BE2C (cell line): ENCODE measurements around the gene SLAMF9.
A peak's percentile ranks its signal among the peaks of the same experiment; 100 is the strongest.

Source experiments
- DNase-seq: peaks from one replicate; pipeline ENCODE4 v3.0.0-alpha.2; 2020
- H3K27me3 ChIP-seq: fragments of 250-450 bp; sonication (Bioruptor Pico); 2 replicates; pipeline ENCODE4 v1.5.1; 2020; ENCODE audit warnings: mild to moderate bottlenecking
- H3K36me3 ChIP-seq: fragments of 250-450 bp; sonication (Bioruptor Pico); 2 replicates; pipeline ENCODE4 v1.5.1; 2020; ENCODE audit warnings: mild to moderate bottlenecking
- H3K4me1 ChIP-seq: fragments of 250-450 bp; sonication (Bioruptor Pico); 2 replicates; pipeline ENCODE4 v1.5.1; 2020
- H3K4me3 ChIP-seq: 2 replicates; pipeline ENCODE4 v1.5.1; 2011; ENCODE audit warnings: low read depth, low read length
- H3K9me3 ChIP-seq: fragments of 250-450 bp; sonication (Bioruptor Pico); 2 replicates; pipeline ENCODE4 v1.5.1; 2020
- TF ChIP-seq, protein P1 (sequence below): IDR thresholded peaks from 2 replicates; pipeline ENCODE4 v1.5.1; 2012; ENCODE audit warnings: mild to moderate bottlenecking, low read depth, low read length

Gene SLAMF9

GRCh38 chr1:159924791-159925718 is 29.0 kb downstream of the SLAMF9 start, which contains the start of gene TAGLN2:
Gene TAGLN2, minus strand, starts transcription at chr1:159925507. Its CDS starts 4,998 bp downstream, at chr1:159920509.
- Histone ChIP-seq H3K36me3 (peaks cover 3% of the 10 kb centered on the region), H3K9me3 (no peaks in the 10 kb centered on the region), H3K27me3 (peaks cover 8% of the 10 kb centered on the region; the same call in 1 of the 2 replicates), H3K4me3 (peak within 1 kb of the TSS; percentile 76), H3K4me1 (peaks cover 16% of the 10 kb centered on the region)
- DNase-seq: peak; percentile 69
- TF ChIP-seq, protein P1, sequence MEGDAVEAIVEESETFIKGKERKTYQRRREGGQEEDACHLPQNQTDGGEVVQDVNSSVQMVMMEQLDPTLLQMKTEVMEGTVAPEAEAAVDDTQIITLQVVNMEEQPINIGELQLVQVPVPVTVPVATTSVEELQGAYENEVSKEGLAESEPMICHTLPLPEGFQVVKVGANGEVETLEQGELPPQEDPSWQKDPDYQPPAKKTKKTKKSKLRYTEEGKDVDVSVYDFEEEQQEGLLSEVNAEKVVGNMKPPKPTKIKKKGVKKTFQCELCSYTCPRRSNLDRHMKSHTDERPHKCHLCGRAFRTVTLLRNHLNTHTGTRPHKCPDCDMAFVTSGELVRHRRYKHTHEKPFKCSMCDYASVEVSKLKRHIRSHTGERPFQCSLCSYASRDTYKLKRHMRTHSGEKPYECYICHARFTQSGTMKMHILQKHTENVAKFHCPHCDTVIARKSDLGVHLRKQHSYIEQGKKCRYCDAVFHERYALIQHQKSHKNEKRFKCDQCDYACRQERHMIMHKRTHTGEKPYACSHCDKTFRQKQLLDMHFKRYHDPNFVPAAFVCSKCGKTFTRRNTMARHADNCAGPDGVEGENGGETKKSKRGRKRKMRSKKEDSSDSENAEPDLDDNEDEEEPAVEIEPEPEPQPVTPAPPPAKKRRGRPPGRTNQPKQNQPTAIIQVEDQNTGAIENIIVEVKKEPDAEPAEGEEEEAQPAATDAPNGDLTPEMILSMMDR: no peak

DNA sequence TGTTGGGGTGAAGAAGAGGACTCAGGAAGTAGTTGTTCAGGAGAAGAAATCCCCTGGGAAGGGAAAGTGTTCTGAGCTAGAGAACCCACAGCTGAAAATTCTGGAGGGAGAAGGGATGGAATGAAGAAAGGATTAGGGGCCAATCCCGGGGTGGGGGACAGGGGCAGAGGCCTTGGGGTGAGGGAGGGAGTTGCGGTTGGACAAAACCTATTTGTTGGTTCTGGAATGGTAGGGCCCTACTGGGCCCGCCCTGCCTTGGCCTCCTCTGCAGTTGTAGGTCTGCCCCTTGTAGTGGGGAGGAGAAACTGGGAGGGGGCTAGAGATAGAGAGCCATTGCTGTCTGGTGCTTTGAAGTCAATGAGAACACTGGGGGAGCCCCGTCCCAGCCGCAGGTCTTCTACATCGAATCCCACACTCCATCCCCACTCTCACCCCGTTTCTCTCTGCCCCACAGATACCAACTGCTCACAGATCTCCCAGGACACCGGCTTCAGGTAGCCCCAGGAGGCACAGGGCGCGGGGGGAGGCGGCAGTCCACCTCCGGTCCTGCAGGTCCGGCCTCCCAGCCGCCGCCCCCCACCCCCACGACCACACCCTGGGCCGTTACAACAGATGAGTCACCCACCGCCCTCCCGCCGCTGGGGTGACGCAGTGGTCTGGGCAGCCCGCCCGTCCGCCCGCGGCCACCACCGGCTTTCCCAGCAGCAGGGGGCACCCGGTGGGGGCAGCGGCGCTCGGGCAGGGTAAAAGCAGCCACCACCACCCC is 29.8 kb downstream of the SLAMF9 start:
- peaks cover 8% of the 10 kb centered on the region; the same call in 1 of the 2 replicates for H3K27me3 ChIP-seq
- DNase-seq: peak; percentile 69
- TF ChIP-seq, protein P1: no peak
- peaks cover 4% of the 10 kb centered on the region for H3K36me3 ChIP-seq
- peak overlapping the region; percentile 76 for H3K4me3 ChIP-seq
- peaks cover 16% of the 10 kb centered on the region for H3K4me1 ChIP-seq
- no peaks in the 10 kb centered on the region for H3K9me3 ChIP-seq

GRCh38 chr1:159923203-159924024 is 30.6 kb downstream of the SLAMF9 start:
- DNase-seq: peak; percentile 58
- no peaks in the 10 kb centered on the region for H3K9me3 ChIP-seq
- H3K36me3 ChIP-seq: peaks cover 6% of the 10 kb centered on the region
- H3K4me3 ChIP-seq: peak overlapping the region; percentile 76
- TF ChIP-seq, protein P1: no peak
- H3K4me1 ChIP-seq: peaks cover 16% of the 10 kb centered on the region
- peaks cover 8% of the 10 kb centered on the region; the same call in 1 of the 2 replicates for H3K27me3 ChIP-seq

DNA sequence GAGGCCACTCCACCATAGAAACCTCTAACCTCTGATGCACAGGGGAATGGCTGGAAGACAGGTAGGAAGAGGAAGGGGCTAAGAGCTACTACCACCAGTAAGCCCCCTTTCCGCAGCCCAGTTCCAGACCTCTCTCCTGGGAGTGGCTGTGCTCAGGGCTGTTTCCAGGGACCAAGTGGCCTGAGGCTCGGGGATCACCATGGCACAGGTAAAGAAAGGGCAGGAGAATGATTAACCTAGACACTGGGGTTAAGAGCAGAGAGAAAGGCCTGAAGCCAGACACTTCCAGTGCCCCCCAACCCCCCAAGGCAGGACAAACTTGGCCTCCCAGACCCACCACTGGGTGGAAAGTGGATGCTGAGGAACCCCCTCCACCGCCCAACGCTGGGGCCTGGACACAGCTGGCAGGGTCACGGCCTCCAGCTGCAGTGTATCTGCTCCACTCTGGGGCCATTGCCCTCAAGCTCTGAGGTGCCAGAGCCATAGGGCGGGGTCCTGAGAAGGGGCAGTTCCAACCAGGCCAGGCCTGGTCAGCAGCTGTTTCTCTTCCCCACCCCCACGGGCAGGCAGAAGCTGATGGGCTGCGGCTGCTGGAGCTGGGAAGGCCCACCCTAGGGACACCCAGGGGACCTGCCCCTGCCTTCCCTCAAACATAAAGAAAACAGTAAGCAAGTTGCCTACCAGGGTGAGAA is 31.4 kb downstream of the SLAMF9 start:
- Histone ChIP-seq H3K27me3 (peaks cover 8% of the 10 kb centered on the region; the same call in 1 of the 2 replicates), H3K4me3 (peak overlapping the region; percentile 76), H3K36me3 (peaks cover 6% of the 10 kb centered on the region), H3K9me3 (no peaks in the 10 kb centered on the region; the same call in 1 of the 2 replicates), H3K4me1 (peaks cover 16% of the 10 kb centered on the region)
- peak; percentile 66 for DNase-seq
- TF ChIP-seq, protein P1: no peak
